HepG2 (cell line): ENCODE measurements around the gene CYP27A1. TPM values are rescaled to one million over a fixed set of nuclear protein-coding genes. Genes with fewer than 3 reads are reported as not detected.
A peak's percentile ranks its signal among the peaks of the same experiment; 100 is the strongest.

Experiments used
- ATAC-seq: fragments of 200-7000 bp; cut with Tn5 transposase; 3 replicates; pipeline ENCODE4 v1.9.1; 2020; ENCODE audit warnings: mild to moderate bottlenecking, moderate library complexity
- BruUV-seq: library from RNA; stranded (reverse); fragments of 400-500 nt; replicated peaks from 2 replicates; lab custom pipeline; 2021; lab: Mats Ljungman, UMichigan
- CTCF ChIA-PET: fragments of 300-600 bp; formaldehyde crosslinking; extraction: SDS; loops from one replicate; lab custom pipeline; 2021; ENCODE audit warnings: low total read pairs, inconsistent platforms, low intra/inter-chr PET ratio; lab: Yijun Ruan, JAX
- POLR2A ChIA-PET: fragments of 350-600 bp; sonication (Branson Sonifier 250); formaldehyde crosslinking; loops from one replicate; lab custom pipeline; 2020; ENCODE audit warnings: antibody characterized with exemption, inconsistent platforms; lab: Yijun Ruan, JAX
- DNase-seq: peaks from one replicate; pipeline ENCODE4 v3.0.0-alpha.2; 2015; ENCODE audit warnings: low spot score
- FAIRE-seq: peaks from 3 replicates; lab custom pipeline; 2011; peaks lifted over from hg19 to GRCh38; lab: Jason Lieb, UNC
- H2AFZ ChIP-seq: one replicate; pipeline ENCODE4 v1.6.1; 2011; ENCODE audit warnings: low read length, inconsistent platforms
- H3K27ac ChIP-seq: fragments of 300-600 bp; 3 replicates; pipeline ENCODE4 v1.8.0; 2011; ENCODE audit warnings: mixed run types, mild to moderate bottlenecking, mixed read lengths, low read length, inconsistent platforms; ENCODE audit not compliant: insufficient read depth; ENCODE audit errors: extremely low read length
- H3K27me3 ChIP-seq, 2 experiments: fragments of 200-600 bp in 1 of 2; 2 replicates in 1 of 2; 3 replicates in 1 of 2; pipeline versions ENCODE4 v1.6.0 to v1.8.0; 2011; ENCODE audit warnings: low read length in 2 of 2, mild to moderate bottlenecking in 2 of 2, moderate library complexity in 2 of 2, inconsistent platforms in 1 of 2; ENCODE audit not compliant: insufficient read depth in 2 of 2, control insufficient read depth in 1 of 2
- H3K36me3 ChIP-seq, 2 experiments: fragments of 200-600 bp in 1 of 2; replicated peaks in 1 of 2; 2 replicates in 1 of 2; 3 replicates in 1 of 2; pipeline versions ENCODE4 v1.5.1 to v1.8.0; 2011; ENCODE audit warnings: low read length in 2 of 2, inconsistent platforms in 1 of 2; ENCODE audit not compliant: insufficient read depth in 2 of 2, control insufficient read depth in 1 of 2
- H3K4me1 ChIP-seq: 2 replicates; pipeline ENCODE4 v1.5.1; 2012; ENCODE audit warnings: low read length, inconsistent platforms; ENCODE audit not compliant: insufficient read depth
- H3K4me2 ChIP-seq: 2 replicates; pipeline ENCODE4 v1.6.0; 2011; ENCODE audit warnings: low read depth, low read length, inconsistent platforms
- H3K4me3 ChIP-seq, 3 experiments: fragments of 200-600 bp in 1 of 3; sonication (generic), shearing (Covaris generic) in 1 of 3; replicated peaks in 1 of 3; 2 replicates each; pipeline ENCODE4 v1.5.1; 2011 to 2016; ENCODE audit warnings: low read length in 3 of 3, inconsistent platforms in 2 of 3, low read depth in 2 of 3, mild to moderate bottlenecking in 2 of 3, control low read depth in 1 of 3, mixed read lengths in 1 of 3; ENCODE audit not compliant: insufficient read depth in 1 of 3
- H3K79me2 ChIP-seq: one replicate; pipeline ENCODE4 v1.6.1; 2011; ENCODE audit warnings: low read length, inconsistent platforms; ENCODE audit not compliant: insufficient read depth
- H3K9ac ChIP-seq: 2 replicates; pipeline ENCODE4 v1.6.0; 2011; ENCODE audit warnings: mild to moderate bottlenecking, low read depth, low read length, inconsistent platforms; ENCODE audit not compliant: insufficient read depth
- H3K9me3 ChIP-seq: 2 replicates; pipeline ENCODE4 v1.5.1; 2012; ENCODE audit warnings: mild to moderate bottlenecking, low read length
- H4K20me1 ChIP-seq: 2 replicates; pipeline ENCODE4 v1.6.0; 2011; ENCODE audit warnings: inconsistent platforms, mild to moderate bottlenecking, low read length, moderate library complexity; ENCODE audit not compliant: insufficient read depth
- MAFK ChIP-seq, 2 experiments: IDR thresholded peaks in 1 of 2; conservative IDR thresholded peaks in 1 of 2; 2 replicates each; pipeline ENCODE4 v1.6.1; 2011; ENCODE audit warnings: improper control_type of control experiment in 2 of 2, low read length in 2 of 2
- RBM22 ChIP-seq: fragments of 200-400 bp; formaldehyde crosslinking; optimal IDR thresholded peaks from 2 replicates; pipeline ENCODE3; 2017; ENCODE audit warnings: mild to moderate bottlenecking, low read length, moderate library complexity
- ZNF674 ChIP-seq: sonication (generic); formaldehyde crosslinking; IDR thresholded peaks from 2 replicates; pipeline ENCODE4 v1.5.0; 2020; ENCODE audit warnings: low read depth, mild to moderate bottlenecking, missing genetic modification reagents
- ZNF768 ChIP-seq: sonication (generic); formaldehyde crosslinking; IDR thresholded peaks from 2 replicates; pipeline ENCODE4 v1.4.0; 2020; ENCODE audit warnings: missing genetic modification reagents
- WGBS: methylation state at CpG from one replicate; pipeline ENCODE4 v1.1.6; 2017; ENCODE audit warnings: low lambda C conversion rate; 5-methylcytosine and 5-hydroxymethylcytosine counted together
- in situ Hi-C: cut with HindIII; loops from 2 replicates; pipeline ENCODE4 v1.10.0; 2017; ENCODE audit warnings: low pct_unique_long_range_greater_than_20kb; ENCODE audit not compliant: extremely low pct_ligation_motif_present
- intact Hi-C: fragments of 100-400 bp; cut with micrococcal nuclease; formaldehyde crosslinking; loops from one replicate; pipeline ENCODE4 v1.10.0; 2022; ENCODE audit not compliant: unreplicated experiment
- polyA plus RNA-seq, 8 experiments: library from polyadenylated mRNA; depleted of rRNA in 3 of 8; stranded (reverse) in 7 of 8; unstranded in 1 of 8; fragments of >200 nt; fragmentation: Illumina TruSeq in 4 of 8; extraction: Trizol in 4 of 8; gene quantifications; 2 replicates each; pipeline versions ENCODE4 v1.2.1 to v1.2.3, GENCODE V29; 2011 to 2016; ENCODE audit warnings: low read depth in 4 of 8, missing spikeins in 1 of 8, mixed read lengths in 1 of 8; ENCODE audit not compliant: insufficient read depth in 1 of 8
- total RNA-seq, 5 experiments: library from RNA; depleted of rRNA; stranded (reverse); fragments of >200 nt; fragmentation: Illumina TruSeq; extraction: Trizol; gene quantifications; 2 replicates each; pipeline ENCODE4 v1.2.3, GENCODE V29; 2016; ENCODE audit warnings: low read depth in 1 of 5

The CYP27A1 gene
- total and polyA plus RNA-seq, 2 of the 13 experiments (the other 11 are each of a cell fraction or from before 2014, with no cell fraction given): 157 to 266 TPM

GRCh38 chr2:218786133-218786532 lies 4.2 kb downstream of the CYP27A1 start:
- no peak overlapping the region for H3K27ac ChIP-seq
- no peaks in the 10 kb centered on the region; a peak in 1 of 5 replicates for H3K27me3 ChIP-seq
- peaks cover 89% of the 10 kb centered on the region for H3K79me2 ChIP-seq
- DNase-seq (no peak), ATAC-seq (no peak), FAIRE-seq (no peak)
- TF ChIP-seq ZNF674 (CRISPR knock-in tag) (no peak), RBM22 (peak; percentile 34)
- no TSS peak for BruUV-seq
- H3K4me2 ChIP-seq: peak overlapping the region; percentile 22
- 98% methylated on average over 3 of the region's 3 CpGs for WGBS
- H3K9me3 ChIP-seq: no peaks in the 10 kb centered on the region
- H2AFZ ChIP-seq: no peak overlapping the region
- H3K9ac ChIP-seq: no peak overlapping the region
- peaks cover 31% of the 10 kb centered on the region for H4K20me1 ChIP-seq
- H3K4me1 ChIP-seq: peaks cover 80% of the 10 kb centered on the region
- no peak overlapping the region for H3K4me3 ChIP-seq
- in situ Hi-C loops: no loop called here
- intact Hi-C loops: no loop called here
- POLR2A ChIA-PET: interaction anchor here (0.8 to 8.5 kb wide), 5 partner anchors 18 to 54 kb away, joined by 3 to 218 read pairs (median 6); no protein-coding TSS in a partner anchor
- peaks cover 2 to 6% of the 10 kb centered on the region in 2 experiments; a peak in 4 of 5 replicates for H3K36me3 ChIP-seq
- CTCF ChIA-PET: no interaction called here

GRCh38 chr2:218788529-218789255 lies 6.7 kb downstream of the CYP27A1 start:
- DNase-seq: no peak
- no peak for ATAC-seq
- H3K36me3 ChIP-seq: peaks cover 2 to 6% of the 10 kb centered on the region in 2 experiments; a peak in 4 of 5 replicates
- TF ChIP-seq MAFK (conservative IDR thresholded peaks at IDR 0.05 in 1 of 2, IDR thresholded peaks at IDR 0.05 in 1 of 2; ENCODE audit: low read length in 2 of 2) (0 out of 4 replicates have a peak, but pooled peaks of 1 of the 2 experiments have one; percentile 1), ZNF768 (CRISPR knock-in tag) (no peak)
- no peak overlapping the region for H2AFZ ChIP-seq
- intact Hi-C loops (no loop called here), in situ Hi-C loops (no loop called here)
- no TSS peak for BruUV-seq
- H3K79me2 ChIP-seq: peaks cover 95% of the 10 kb centered on the region
- H3K27ac ChIP-seq: no peak overlapping the region
- 95% methylated on average over 2 of the region's 2 CpGs for WGBS
- POLR2A ChIA-PET: interaction anchor here (1.2 to 8.5 kb wide), 3 partner anchors 37 to 57 kb away, joined by 3 to 218 read pairs (median 12); no protein-coding TSS in a partner anchor
- H3K9me3 ChIP-seq: no peaks in the 10 kb centered on the region
- FAIRE-seq: no peak
- H3K9ac ChIP-seq: no peak overlapping the region
- peaks cover 78% of the 10 kb centered on the region for H3K4me1 ChIP-seq
- CTCF ChIA-PET: no interaction called here
- H4K20me1 ChIP-seq: peaks cover 31% of the 10 kb centered on the region
- no peaks in the 10 kb centered on the region for H3K27me3 ChIP-seq
- H3K4me2 ChIP-seq: no peak overlapping the region
- H3K4me3 ChIP-seq: no peak overlapping the region
